ENCODE data around the gene TBC1D12. TPM values are rescaled to one million over a fixed set of nuclear protein-coding genes. Genes with fewer than 3 reads are reported as not detected.

The TBC1D12 gene
- total RNA-seq, 2 donors from 2014 or later, result 1.9 to 2.3 TPM

- Mint-ChIP-seq H3K4me3 (no peak overlapping the region), H3K9me3 (no peaks in the 10 kb centered on the region), H3K4me1 (ENCODE audit: low read depth) (no peaks in the 10 kb centered on the region), H3K27ac (no peak overlapping the region), H3K36me3 (ENCODE audit: insufficient read depth in 2 of 2) (no peaks in the 10 kb centered on the region), H3K27me3 (ENCODE audit: low read depth) (peaks cover 14% of the 10 kb centered on the region)
- no peak for DNase-seq
- no peak for ATAC-seq (replicated peaks in 1 of 2)
These were observed 40.7 kb downstream of the TBC1D12 start for GRCh38 chr10:94443047-94443446.

- Mint-ChIP-seq H3K36me3 (ENCODE audit: insufficient read depth in 2 of 2) (no peaks in the 10 kb centered on the region), H3K9me3 (no peaks in the 10 kb centered on the region), H3K27ac (no peak overlapping the region), H3K4me3 (no peak overlapping the region), H3K27me3 (ENCODE audit: low read depth) (peaks cover 13% of the 10 kb centered on the region), H3K4me1 (ENCODE audit: low read depth) (no peaks in the 10 kb centered on the region)
- DNase-seq, result no peak
- ATAC-seq (replicated peaks in 1 of 2), result no peak
These were observed 41.2 kb downstream of the TBC1D12 start for GRCh38 chr10:94443549-94443948.

GRCh38 chr10:94450782-94451181, 48.4 kb downstream of the TBC1D12 start:
- Mint-ChIP-seq H3K36me3 (ENCODE audit: insufficient read depth in 2 of 2) (no peaks in the 10 kb centered on the region), H3K27me3 (ENCODE audit: low read depth) (peaks cover 12% of the 10 kb centered on the region), H3K27ac (no peak overlapping the region), H3K4me3 (no peak overlapping the region), H3K4me1 (ENCODE audit: low read depth) (no peaks in the 10 kb centered on the region), H3K9me3 (peaks cover 1 to 2% of the 10 kb centered on the region in 2 donors)
- no peak for DNase-seq
- no peak for ATAC-seq (replicated peaks in 1 of 2)

DNA sequence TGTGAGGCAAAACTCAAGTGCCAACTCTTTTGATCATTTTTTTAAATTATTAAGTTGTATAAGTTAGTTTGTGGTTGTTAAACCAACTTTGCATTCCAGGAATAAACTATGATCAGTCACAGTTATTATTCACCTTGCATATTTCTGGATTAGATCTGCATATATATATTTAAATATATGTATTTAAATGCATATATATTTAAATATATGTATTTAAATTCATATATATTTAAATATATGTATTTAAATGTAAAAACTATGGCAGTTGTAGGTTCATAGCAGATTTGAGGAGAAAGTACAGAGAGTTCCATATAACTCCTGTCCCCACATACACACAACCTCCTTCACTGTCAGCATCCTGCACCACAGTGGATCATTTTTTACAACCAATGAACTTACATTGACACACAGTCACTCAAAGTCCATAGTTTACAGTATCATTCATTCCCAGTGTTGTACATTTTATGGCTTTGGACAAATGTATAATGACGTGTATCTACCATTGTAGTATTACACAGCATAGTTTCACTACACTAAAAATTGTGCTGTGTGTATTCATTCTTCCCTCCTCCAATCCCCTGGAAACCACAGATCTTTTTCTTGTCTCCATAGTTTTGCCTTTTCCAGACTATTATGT, 49.7 kb downstream of the TBC1D12 start:
- H3K36me3 Mint-ChIP-seq (ENCODE audit: insufficient read depth in 2 of 2), result no peaks in the 10 kb centered on the region
- H3K9me3 Mint-ChIP-seq, result peaks cover 1 to 2% of the 10 kb centered on the region in 2 donors
- no peaks in the 10 kb centered on the region for H3K4me1 Mint-ChIP-seq (ENCODE audit: low read depth)
- peaks cover 12% of the 10 kb centered on the region for H3K27me3 Mint-ChIP-seq (ENCODE audit: low read depth)
- no peak overlapping the region for H3K4me3 Mint-ChIP-seq
- DNase-seq (no peak), ATAC-seq (replicated peaks in 1 of 2) (no peak)
- no peak overlapping the region for H3K27ac Mint-ChIP-seq

- H3K4me3 Mint-ChIP-seq, result no peak overlapping the region
- peaks cover 12% of the 10 kb centered on the region for H3K27me3 Mint-ChIP-seq (ENCODE audit: low read depth)
- H3K9me3 Mint-ChIP-seq, result peaks cover 1 to 6% of the 10 kb centered on the region in 2 donors
- DNase-seq, result no peak
- no peak for ATAC-seq (replicated peaks in 1 of 2)
- no peak overlapping the region for H3K27ac Mint-ChIP-seq
- peaks cover 2% of the 10 kb centered on the region in 2 donors for H3K36me3 Mint-ChIP-seq (ENCODE audit: insufficient read depth in 2 of 2)
- H3K4me1 Mint-ChIP-seq (ENCODE audit: low read depth), result no peaks in the 10 kb centered on the region
These were observed 54.6 kb downstream of the TBC1D12 start for GRCh38 chr10:94456942-94457341.

- H3K36me3 Mint-ChIP-seq (ENCODE audit: insufficient read depth in 2 of 2), result peaks cover 2% of the 10 kb centered on the region in 2 donors
- H3K27ac Mint-ChIP-seq, result no peak overlapping the region
- H3K4me3 Mint-ChIP-seq, result no peak overlapping the region
- peaks cover 8% of the 10 kb centered on the region for H3K27me3 Mint-ChIP-seq (ENCODE audit: low read depth)
- DNase-seq, result no peak
- no peak for ATAC-seq (replicated peaks in 1 of 2)
- H3K9me3 Mint-ChIP-seq, result peaks cover under 1 to 4% of the 10 kb centered on the region in 2 donors
- H3K4me1 Mint-ChIP-seq (ENCODE audit: low read depth), result no peaks in the 10 kb centered on the region
These were observed 57.0 kb downstream of the TBC1D12 start for GRCh38 chr10:94459385-94459784.

DNA sequence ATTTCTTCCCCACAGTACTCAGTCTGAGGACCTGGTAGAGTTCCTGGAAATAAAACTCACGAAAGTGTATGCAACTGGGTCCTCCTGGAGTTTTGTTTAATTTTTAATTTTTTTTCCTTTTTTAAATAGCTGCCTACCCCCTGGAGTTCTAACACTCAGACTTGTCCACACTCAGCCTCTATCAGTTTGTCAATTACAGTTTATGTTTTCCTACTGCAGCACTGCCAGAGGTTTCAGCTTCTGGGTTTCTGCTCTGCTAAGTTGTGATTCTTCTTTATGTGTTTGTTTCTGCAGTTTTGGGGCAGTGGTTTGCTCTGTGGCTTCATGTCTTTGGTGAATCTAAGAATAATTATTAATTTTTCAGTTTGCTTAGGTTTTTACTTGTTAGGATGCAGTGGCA, 59.2 kb downstream of the TBC1D12 start:
- H3K4me3 Mint-ChIP-seq, result no peak overlapping the region
- no peak overlapping the region for H3K27ac Mint-ChIP-seq
- H3K36me3 Mint-ChIP-seq (ENCODE audit: insufficient read depth in 2 of 2), result peaks cover 2% of the 10 kb centered on the region in 2 donors
- DNase-seq (no peak), ATAC-seq (replicated peaks in 1 of 2) (no peak)
- H3K4me1 Mint-ChIP-seq (ENCODE audit: low read depth), result no peaks in the 10 kb centered on the region
- peaks cover 4% of the 10 kb centered on the region for H3K27me3 Mint-ChIP-seq (ENCODE audit: low read depth)
- peaks cover 0 to 4% of the 10 kb centered on the region in 2 donors for H3K9me3 Mint-ChIP-seq

GRCh38 chr10:94462130-94462529, 59.8 kb downstream of the TBC1D12 start:
- Mint-ChIP-seq H3K9me3 (peaks cover 0 to 4% of the 10 kb centered on the region in 2 donors), H3K36me3 (ENCODE audit: insufficient read depth in 2 of 2) (peaks cover 2% of the 10 kb centered on the region in 2 donors), H3K27me3 (ENCODE audit: low read depth) (peaks cover 4% of the 10 kb centered on the region), H3K4me3 (no peak overlapping the region), H3K4me1 (ENCODE audit: low read depth) (no peaks in the 10 kb centered on the region), H3K27ac (no peak overlapping the region)
- DNase-seq, result no peak
- no peak for ATAC-seq (replicated peaks in 1 of 2)

- Mint-ChIP-seq H3K4me3 (no peak overlapping the region), H3K27ac (no peak overlapping the region), H3K36me3 (ENCODE audit: insufficient read depth in 2 of 2) (no peaks in the 10 kb centered on the region), H3K4me1 (ENCODE audit: low read depth) (no peaks in the 10 kb centered on the region), H3K9me3 (peaks cover 0 to 1% of the 10 kb centered on the region in 2 donors), H3K27me3 (ENCODE audit: low read depth) (peaks cover 10% of the 10 kb centered on the region)
- DNase-seq (no peak), ATAC-seq (replicated peaks in 1 of 2) (no peak)
These were observed 63.3 kb downstream of the TBC1D12 start for GRCh38 chr10:94465684-94466083.

- Mint-ChIP-seq H3K36me3 (ENCODE audit: insufficient read depth in 2 of 2) (peaks cover 0 to 2% of the 10 kb centered on the region in 2 donors), H3K9me3 (peaks cover 0 to 5% of the 10 kb centered on the region in 2 donors), H3K27ac (no peak overlapping the region), H3K4me3 (no peak overlapping the region), H3K4me1 (ENCODE audit: low read depth) (no peaks in the 10 kb centered on the region), H3K27me3 (ENCODE audit: low read depth) (peaks cover 6% of the 10 kb centered on the region)
- ATAC-seq (replicated peaks in 1 of 2) (no peak), DNase-seq (no peak)
These were observed 79.1 kb downstream of the TBC1D12 start for GRCh38 chr10:94481410-94481809.

GRCh38 chr10:94483970-94484369, 81.6 kb downstream of the TBC1D12 start:
- Mint-ChIP-seq H3K36me3 (ENCODE audit: insufficient read depth in 2 of 2) (peaks cover 0 to 2% of the 10 kb centered on the region in 2 donors), H3K4me1 (ENCODE audit: low read depth) (no peaks in the 10 kb centered on the region), H3K27me3 (ENCODE audit: low read depth) (peaks cover 6% of the 10 kb centered on the region), H3K9me3 (peaks cover 0 to 8% of the 10 kb centered on the region in 2 donors), H3K4me3 (no peak overlapping the region), H3K27ac (no peak overlapping the region)
- ATAC-seq (replicated peaks in 1 of 2) (no peak), DNase-seq (no peak)

DNA sequence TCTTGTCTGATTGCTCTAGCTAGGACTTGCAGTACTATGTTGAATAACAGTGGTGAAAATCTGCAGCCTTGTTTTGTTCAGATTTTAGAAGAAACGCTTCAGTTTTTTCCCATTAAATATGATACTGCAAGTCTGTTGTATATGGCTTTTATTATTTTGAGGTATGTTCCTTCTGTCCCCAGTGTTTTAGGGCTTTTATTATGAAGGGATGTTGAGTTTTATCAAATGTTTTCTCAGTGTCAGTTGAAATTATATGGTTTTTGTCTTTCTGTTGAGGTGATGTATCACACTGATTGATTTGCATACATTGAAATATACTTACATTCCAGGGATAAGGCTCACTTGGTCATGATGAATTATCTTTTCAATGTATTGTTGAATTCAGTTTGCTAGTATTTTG, 82.8 kb downstream of the TBC1D12 start:
- ATAC-seq (replicated peaks in 1 of 2), result no peak
- DNase-seq, result no peak
- peaks cover 0 to 11% of the 10 kb centered on the region in 2 donors for H3K9me3 Mint-ChIP-seq
- H3K27me3 Mint-ChIP-seq (ENCODE audit: low read depth), result peaks cover 6% of the 10 kb centered on the region
- no peak overlapping the region for H3K27ac Mint-ChIP-seq
- peaks cover 0 to 2% of the 10 kb centered on the region in 2 donors for H3K36me3 Mint-ChIP-seq (ENCODE audit: insufficient read depth in 2 of 2)
- no peaks in the 10 kb centered on the region for H3K4me1 Mint-ChIP-seq (ENCODE audit: low read depth)
- no peak overlapping the region for H3K4me3 Mint-ChIP-seq

- no peak for DNase-seq
- H3K9me3 Mint-ChIP-seq, result peaks cover 0 to 11% of the 10 kb centered on the region in 2 donors
- H3K4me1 Mint-ChIP-seq (ENCODE audit: low read depth), result no peaks in the 10 kb centered on the region
These were observed 85.2 kb downstream of the TBC1D12 start for GRCh38 chr10:94487575-94487974.

GRCh38 chr10:94489107-94489506, 86.8 kb downstream of the TBC1D12 start:
- H3K4me3 Mint-ChIP-seq, result no peak overlapping the region
- peaks cover 6% of the 10 kb centered on the region for H3K27me3 Mint-ChIP-seq (ENCODE audit: low read depth)
- H3K27ac Mint-ChIP-seq, result no peak overlapping the region
- H3K9me3 Mint-ChIP-seq, result peaks cover 0 to 5% of the 10 kb centered on the region in 2 donors
- H3K4me1 Mint-ChIP-seq (ENCODE audit: low read depth), result no peaks in the 10 kb centered on the region
- ATAC-seq (replicated peaks in 1 of 2), result no peak
- H3K36me3 Mint-ChIP-seq (ENCODE audit: insufficient read depth in 2 of 2), result peaks cover 0 to 2% of the 10 kb centered on the region in 2 donors
- DNase-seq, result no peak

More at GRCh38 chr10:94487575-94487974, 85.2 kb downstream of the TBC1D12 start:
- H3K27ac Mint-ChIP-seq, result no peak overlapping the region
- peaks cover 0 to 2% of the 10 kb centered on the region in 2 donors for H3K36me3 Mint-ChIP-seq (ENCODE audit: insufficient read depth in 2 of 2)
- no peak overlapping the region for H3K4me3 Mint-ChIP-seq
- peaks cover 12% of the 10 kb centered on the region for H3K27me3 Mint-ChIP-seq (ENCODE audit: low read depth)
- ATAC-seq (replicated peaks in 1 of 2), result no peak
